ENCODE results near the gene ARFIP1. TPM values are rescaled to one million over a fixed set of nuclear protein-coding genes. Genes with fewer than 3 reads are reported as not detected.

ARFIP1 gene
- total RNA-seq, 1 experiment from 2014 or later: 32.7 TPM

DNA sequence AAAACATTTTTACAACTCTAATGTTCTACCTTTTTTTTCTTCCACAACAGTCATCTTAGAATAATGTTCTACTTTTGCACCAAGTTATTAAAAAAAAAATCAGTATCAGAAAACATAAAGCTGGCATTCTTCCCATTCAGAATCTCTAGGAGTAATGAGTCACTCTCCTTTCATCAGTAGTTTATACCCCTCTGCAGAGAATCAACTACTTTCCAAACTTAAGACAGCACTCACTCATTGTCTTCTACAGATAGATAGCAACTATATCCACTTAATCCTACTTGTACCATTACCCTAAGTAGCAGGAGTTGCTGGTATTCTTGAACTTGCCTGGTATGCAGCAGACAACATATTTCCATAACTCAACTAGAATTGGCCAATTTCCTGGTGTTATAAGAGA lies 3.4 kb upstream of the ARFIP1 start:
- ChIA-PET POLR2A (no interaction called here), CTCF (no interaction called here), RAD21 (ENCODE audit: low non-redundant PET in 1 of 2, low total read pairs in 2 of 2, uncharacterized antibody in 2 of 2, unreplicated experiment in 2 of 2) (no interaction called here)
- intact Hi-C loops (cut with micrococcal nuclease): no loop called here
- no peaks in the 10 kb centered on the region for H3K27me3 ChIP-seq (ENCODE audit: insufficient read depth, low read length)
- H3K9ac ChIP-seq (ENCODE audit: low read length): no peak overlapping the region
- H3K9me3 ChIP-seq (ENCODE audit: control insufficient read depth in 1 of 2, insufficient read depth in 1 of 2, low read depth in 1 of 2, low read length in 2 of 2): no peaks in the 10 kb centered on the region
- H3K27ac ChIP-seq (ENCODE audit: low read depth, low read length): no peak overlapping the region
- no peaks in the 10 kb centered on the region for H4K20me1 ChIP-seq (ENCODE audit: insufficient read depth)
- DNase-seq (ENCODE audit: low read depth, low spot score): no peak
- no TSS peak for BruUV-seq (replicated peaks)
- H3K9me2 ChIP-seq (ENCODE audit: insufficient read depth): no peaks in the 10 kb centered on the region
- peaks cover 13% of the 10 kb centered on the region for H3K79me2 ChIP-seq (ENCODE audit: insufficient read depth, low read length)
- no peaks in the 10 kb centered on the region for H3K36me3 ChIP-seq (ENCODE audit: control insufficient read depth in 1 of 2, insufficient read depth in 2 of 2, low read length in 2 of 2)
- TF ChIP-seq, protein P1, sequence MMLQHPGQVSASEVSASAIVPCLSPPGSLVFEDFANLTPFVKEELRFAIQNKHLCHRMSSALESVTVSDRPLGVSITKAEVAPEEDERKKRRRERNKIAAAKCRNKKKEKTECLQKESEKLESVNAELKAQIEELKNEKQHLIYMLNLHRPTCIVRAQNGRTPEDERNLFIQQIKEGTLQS (IDR thresholded peaks at IDR 0.05): no peak
- no peak for TF ChIP-seq CEBPB (IDR thresholded peaks at IDR 0.05; ENCODE audit: low read depth)
- TF ChIP-seq SIN3A (IDR thresholded peaks at IDR 0.05; ENCODE audit: low read depth): no peak
- no peak for TF ChIP-seq RAD21 (IDR thresholded peaks at IDR 0.05; ENCODE audit: low read depth)
- peaks cover 5 to 17% of the 10 kb centered on the region in 2 experiments; a peak in 3 of 4 replicates for H3K4me1 ChIP-seq (ENCODE audit: control insufficient read depth in 1 of 2, insufficient read depth in 2 of 2, low read length in 2 of 2)
- ATAC-seq: no peak
- no peak overlapping the region for H3K4me2 ChIP-seq (ENCODE audit: low read length)
- H2AFZ ChIP-seq (ENCODE audit: low read depth, low read length, poor library complexity, severe bottlenecking): no peak overlapping the region
- H3K4me3 ChIP-seq (replicated peaks in 1 of 2; ENCODE audit: low read depth in 1 of 2, low read length in 2 of 2): no peak overlapping the region

DNA sequence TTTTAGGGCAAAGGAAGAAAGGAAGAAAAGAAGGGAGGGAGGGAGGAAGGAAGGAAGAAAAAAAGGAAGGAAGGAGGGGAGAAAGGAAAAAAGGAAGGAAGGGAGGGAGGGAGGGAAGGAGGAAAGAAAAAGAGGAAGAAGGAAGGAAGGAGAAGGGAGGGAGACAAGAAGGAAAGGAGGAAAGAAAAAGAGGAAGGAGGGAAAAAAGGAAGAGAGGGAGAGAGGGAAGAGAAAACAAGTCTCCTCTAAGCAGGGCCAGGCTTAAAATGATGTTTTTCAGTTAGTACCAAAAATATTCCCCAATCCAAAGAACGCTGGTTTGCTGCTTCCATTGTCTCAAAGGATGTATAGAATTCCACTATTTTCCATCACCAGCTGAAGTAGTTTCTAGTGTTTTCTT lies 2.3 kb upstream of the ARFIP1 start:
- BruUV-seq (replicated peaks): no TSS peak
- H3K4me3 ChIP-seq (replicated peaks in 1 of 2; ENCODE audit: low read depth in 1 of 2, low read length in 2 of 2): no peak overlapping the region
- no peak overlapping the region for H2AFZ ChIP-seq (ENCODE audit: low read depth, low read length, poor library complexity, severe bottlenecking)
- H3K27ac ChIP-seq (ENCODE audit: low read depth, low read length): no peak overlapping the region
- H3K79me2 ChIP-seq (ENCODE audit: insufficient read depth, low read length): peaks cover 24% of the 10 kb centered on the region
- H3K36me3 ChIP-seq (ENCODE audit: control insufficient read depth in 1 of 2, insufficient read depth in 2 of 2, low read length in 2 of 2): no peaks in the 10 kb centered on the region
- ChIA-PET CTCF (no interaction called here), POLR2A (no interaction called here), RAD21 (ENCODE audit: low non-redundant PET in 1 of 2, low total read pairs in 2 of 2, uncharacterized antibody in 2 of 2, unreplicated experiment in 2 of 2) (no interaction called here)
- peaks cover 5 to 21% of the 10 kb centered on the region in 2 experiments; a peak in 3 of 4 replicates for H3K4me1 ChIP-seq (ENCODE audit: control insufficient read depth in 1 of 2, insufficient read depth in 2 of 2, low read length in 2 of 2)
- H3K9ac ChIP-seq (ENCODE audit: low read length): no peak overlapping the region
- ATAC-seq: no peak
- TF ChIP-seq ELF1 (IDR thresholded peaks at IDR 0.05; ENCODE audit: borderline replicate concordance, low read depth) (no peak), EZH2phosphoT487 (IDR thresholded peaks at IDR 0.05; ENCODE audit: borderline replicate concordance) (no peak)
- no peaks in the 10 kb centered on the region for H3K9me2 ChIP-seq (ENCODE audit: insufficient read depth)
- no peaks in the 10 kb centered on the region for H3K27me3 ChIP-seq (ENCODE audit: insufficient read depth, low read length)
- no peak for DNase-seq (ENCODE audit: low read depth, low spot score)
- no peak overlapping the region for H3K4me2 ChIP-seq (ENCODE audit: low read length)
- intact Hi-C loops (cut with micrococcal nuclease): no loop called here
- no peaks in the 10 kb centered on the region for H3K9me3 ChIP-seq (ENCODE audit: control insufficient read depth in 1 of 2, insufficient read depth in 1 of 2, low read depth in 1 of 2, low read length in 2 of 2)
- H4K20me1 ChIP-seq (ENCODE audit: insufficient read depth): no peaks in the 10 kb centered on the region
